ENCODE measurements around the gene KRT32. TPM values are rescaled to one million over a fixed set of nuclear protein-coding genes. Genes with fewer than 3 reads are reported as not detected.
A peak's percentile ranks its signal among the peaks of the same experiment; 100 is the strongest.

Gene KRT32
- total RNA-seq, 1 experiment from 2014 or later: not detected

DNA sequence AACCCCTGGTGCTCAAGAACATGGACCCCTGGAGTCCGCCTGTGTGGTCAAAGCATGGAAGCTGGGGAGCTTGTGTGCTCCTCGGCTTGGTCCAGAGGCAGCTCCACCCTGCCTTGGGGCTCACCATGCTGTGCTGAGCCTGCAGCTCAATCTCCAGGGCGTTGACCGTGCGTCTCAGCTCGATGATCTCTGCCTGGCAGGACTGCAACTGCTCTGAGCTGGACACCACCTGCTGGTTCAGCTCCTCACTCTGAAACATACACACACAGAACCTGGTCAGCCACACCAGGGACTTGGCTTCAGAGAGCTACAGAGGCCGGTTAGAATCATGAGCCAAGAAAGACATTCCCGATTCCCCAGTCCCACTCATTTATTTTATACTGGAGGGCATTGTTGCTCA lies 11.1 kb upstream of the KRT32 start:
- in situ Hi-C loops (cut with HindIII; ENCODE audit: low pct_unique_long_range_greater_than_20kb, low sequenced_read_pairs): no loop called here
- DNase-seq (ENCODE audit: low read depth, low spot score): no peak

DNA sequence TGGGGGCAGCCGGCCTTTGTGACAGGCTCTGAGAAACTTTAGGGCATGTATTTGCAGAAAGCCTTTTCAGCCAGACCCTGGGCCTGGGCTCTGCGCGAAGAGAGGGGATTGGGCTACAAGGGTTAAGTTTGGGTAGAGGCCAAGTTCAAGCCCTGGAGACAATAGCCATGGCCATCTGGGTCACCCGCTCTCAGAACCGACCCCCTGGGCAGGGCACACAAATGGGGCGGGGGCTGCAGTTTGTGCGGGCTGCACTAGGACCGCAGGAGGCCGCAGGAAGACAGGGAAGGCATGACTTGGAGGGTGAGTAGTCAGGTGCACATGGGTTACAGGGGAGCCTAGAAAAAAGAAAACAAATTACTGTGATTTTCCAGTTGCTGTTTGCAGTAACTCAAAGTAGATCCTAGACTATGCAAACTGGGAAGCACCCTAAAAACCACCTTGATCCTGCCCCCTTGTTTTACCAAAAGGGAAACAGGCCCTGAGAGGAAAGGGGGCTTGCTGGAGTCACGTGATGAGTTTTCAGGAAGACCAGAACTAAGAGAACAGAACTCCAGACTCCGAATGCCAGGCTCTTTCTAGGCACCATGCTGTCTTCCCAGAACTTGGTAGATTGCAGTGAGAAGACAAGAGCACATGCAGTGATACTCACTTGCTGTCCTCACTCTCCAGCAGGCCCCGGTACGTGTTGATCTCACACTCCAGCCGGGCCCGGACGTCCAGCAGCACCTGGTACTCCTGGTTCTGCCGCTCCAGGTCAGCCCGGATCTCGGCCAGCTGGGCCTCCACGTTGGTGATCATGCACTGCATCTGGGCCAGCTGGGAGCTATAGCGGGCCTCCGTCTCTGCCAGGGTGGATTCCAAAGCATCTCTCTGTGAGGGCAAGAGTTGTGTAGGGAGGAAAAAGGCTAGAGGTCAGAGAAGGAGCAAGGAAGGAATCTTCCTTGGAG lies 10.0 kb upstream of the KRT32 start:
- in situ Hi-C loops (cut with HindIII; ENCODE audit: low pct_unique_long_range_greater_than_20kb, low sequenced_read_pairs): no loop called here
- no peak for DNase-seq (ENCODE audit: low read depth, low spot score)

DNA sequence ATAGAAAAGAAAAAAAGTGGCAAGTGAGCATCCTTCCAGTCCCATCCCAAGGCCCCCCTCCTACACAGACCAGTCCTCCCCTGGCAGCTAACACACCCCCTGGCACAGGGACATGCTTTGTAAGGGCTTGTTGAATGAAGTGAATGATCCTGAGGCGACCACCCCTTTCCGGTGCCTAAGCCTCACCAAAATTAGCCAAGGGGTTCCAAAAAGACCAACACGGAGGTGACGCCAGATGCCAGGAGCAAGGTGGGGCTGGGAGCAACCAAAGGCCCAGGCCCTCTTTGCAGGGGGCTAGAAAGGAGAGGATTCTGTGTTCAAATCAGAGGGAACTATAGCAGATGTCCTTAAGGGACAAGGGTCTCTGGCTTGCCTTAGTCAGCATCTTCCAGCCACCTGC lies 8.2 kb upstream of the KRT32 start:
- in situ Hi-C loops (cut with HindIII; ENCODE audit: low pct_unique_long_range_greater_than_20kb, low sequenced_read_pairs): no loop called here
- no peak for DNase-seq (ENCODE audit: low read depth, low spot score)

DNA sequence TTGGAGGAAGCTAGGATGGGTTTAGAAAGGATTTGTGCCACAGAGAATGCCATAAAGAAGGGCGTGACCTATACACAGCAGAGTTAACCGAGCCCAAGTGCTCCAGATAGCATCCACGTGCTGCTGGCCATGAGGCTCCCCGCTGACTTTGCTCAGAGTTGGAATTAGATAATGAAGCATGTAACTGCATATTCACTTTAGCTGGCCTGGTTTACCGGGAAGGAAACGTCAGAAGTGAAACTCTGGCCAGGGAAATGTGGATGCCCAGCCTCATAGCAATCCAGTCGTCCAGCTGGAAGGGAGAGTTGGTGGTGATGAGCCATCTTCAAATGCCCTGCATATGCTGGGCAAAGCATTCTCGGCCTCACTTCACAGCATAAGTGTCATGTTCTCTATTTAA lies 7.7 kb upstream of the KRT32 start:
- DNase-seq (ENCODE audit: low read depth, low spot score): no peak
- in situ Hi-C loops (cut with HindIII; ENCODE audit: low pct_unique_long_range_greater_than_20kb, low sequenced_read_pairs): no loop called here

DNA sequence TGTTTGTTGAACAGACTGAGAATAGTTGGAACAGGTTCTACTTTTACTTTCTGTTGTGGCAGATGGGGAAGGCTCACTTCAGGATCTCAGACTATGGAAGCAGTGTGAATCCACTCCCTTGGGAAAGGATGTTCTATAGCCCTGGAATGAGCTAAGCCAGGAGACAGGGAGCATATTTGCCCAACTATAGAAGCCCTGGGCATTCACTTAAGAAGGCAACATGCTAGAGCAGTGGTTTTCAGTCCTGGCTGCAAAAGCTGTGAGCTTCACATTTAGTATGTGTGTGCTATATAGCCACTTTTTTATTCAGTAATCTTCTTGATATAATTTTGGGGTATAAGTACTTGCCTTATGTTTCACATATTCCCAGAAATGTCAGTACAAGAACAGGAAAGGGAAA lies 1.2 kb upstream of the KRT32 start:
- in situ Hi-C loops (cut with HindIII; ENCODE audit: low pct_unique_long_range_greater_than_20kb, low sequenced_read_pairs): no loop called here
- DNase-seq (ENCODE audit: low read depth, low spot score): no peak

DNA sequence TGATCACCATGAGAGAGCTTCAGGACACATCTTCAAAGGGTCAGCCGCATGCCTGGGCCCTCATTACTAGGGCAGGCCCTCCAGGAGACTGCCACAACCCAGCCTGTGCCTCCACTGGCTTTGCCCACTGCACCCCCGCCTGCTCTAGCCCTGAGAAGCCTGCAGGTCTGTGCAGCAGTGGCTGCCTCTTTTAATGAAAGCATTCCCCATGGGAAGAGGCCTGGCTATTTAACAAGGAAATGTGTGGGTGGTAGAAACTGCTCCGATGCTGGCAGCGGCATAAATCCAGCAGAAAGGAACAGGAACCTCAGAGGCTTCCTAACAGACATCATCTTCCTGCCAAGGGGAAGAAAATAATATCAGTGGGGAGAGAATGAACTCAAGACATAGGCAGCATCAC lies 375 bp upstream of the KRT32 start:
- in situ Hi-C loops (cut with HindIII; ENCODE audit: low pct_unique_long_range_greater_than_20kb, low sequenced_read_pairs): no loop called here
- DNase-seq (ENCODE audit: low read depth, low spot score): no peak

DNA sequence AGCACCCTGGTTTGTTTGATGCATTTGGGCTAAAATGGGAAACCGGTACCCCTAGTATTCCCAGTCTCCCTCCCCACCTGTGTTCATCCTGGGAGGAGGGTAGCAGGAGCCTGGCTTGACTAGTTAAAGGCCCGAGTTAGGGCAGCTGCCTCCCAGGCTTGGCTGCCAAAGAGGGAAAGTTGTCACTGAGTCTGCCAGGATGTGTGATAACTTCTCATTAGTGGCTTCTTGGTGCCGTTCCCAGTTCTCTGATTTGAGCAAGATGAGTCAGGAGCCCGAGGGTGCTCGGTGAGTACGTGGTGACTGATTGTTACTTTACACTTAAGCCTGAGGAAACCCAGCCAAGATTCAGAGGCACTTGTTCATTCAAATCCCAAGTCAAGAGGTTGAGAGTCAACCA lies 2.5 kb downstream of the KRT32 start:
- DNase-seq (ENCODE audit: low read depth, low spot score): no peak
- in situ Hi-C loops (cut with HindIII; ENCODE audit: low pct_unique_long_range_greater_than_20kb, low sequenced_read_pairs): no loop called here

DNA sequence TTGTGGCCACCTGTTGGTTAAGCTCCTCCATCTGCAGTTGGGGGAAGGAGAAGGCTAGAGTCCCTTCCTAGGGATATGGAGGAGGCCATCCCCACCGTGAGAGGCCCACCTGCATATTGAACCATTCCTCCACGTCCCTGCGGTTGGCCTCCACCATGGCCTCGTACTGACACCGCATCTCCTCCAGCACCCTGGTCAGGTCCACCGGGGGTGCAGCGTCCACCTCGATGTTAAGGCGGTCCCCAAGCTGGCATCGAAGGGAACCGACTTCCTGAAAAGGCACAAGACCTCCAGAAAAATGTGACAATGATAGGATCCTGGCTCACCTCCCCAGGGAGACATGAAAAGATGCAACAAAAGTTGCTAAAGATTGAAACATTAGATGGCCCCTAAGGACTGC lies 3.0 kb downstream of the KRT32 start:
- no peak for DNase-seq (ENCODE audit: low read depth, low spot score)
- in situ Hi-C loops (cut with HindIII; ENCODE audit: low pct_unique_long_range_greater_than_20kb, low sequenced_read_pairs): no loop called here

DNA sequence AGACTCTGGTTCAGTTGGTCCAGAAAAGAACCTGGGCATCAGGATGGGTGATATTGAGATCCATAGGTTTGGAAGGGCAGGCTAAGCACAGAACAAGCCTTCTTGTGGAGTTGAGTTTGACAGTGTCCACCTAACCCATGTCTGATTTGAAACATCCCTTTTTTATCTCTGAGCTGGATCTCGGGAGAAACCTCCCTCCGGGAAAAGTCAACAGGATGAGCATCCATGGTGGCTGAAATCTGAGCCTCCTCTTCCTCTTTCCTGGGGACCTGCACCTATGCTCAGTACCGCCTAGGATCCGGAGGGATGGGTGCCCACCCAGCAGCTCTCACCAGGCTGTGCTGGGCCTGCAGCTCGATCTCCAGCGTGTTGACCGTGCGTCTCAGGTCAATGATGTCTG lies 3.4 kb downstream of the KRT32 start:
- in situ Hi-C loops (cut with HindIII; ENCODE audit: low pct_unique_long_range_greater_than_20kb, low sequenced_read_pairs): no loop called here

DNA sequence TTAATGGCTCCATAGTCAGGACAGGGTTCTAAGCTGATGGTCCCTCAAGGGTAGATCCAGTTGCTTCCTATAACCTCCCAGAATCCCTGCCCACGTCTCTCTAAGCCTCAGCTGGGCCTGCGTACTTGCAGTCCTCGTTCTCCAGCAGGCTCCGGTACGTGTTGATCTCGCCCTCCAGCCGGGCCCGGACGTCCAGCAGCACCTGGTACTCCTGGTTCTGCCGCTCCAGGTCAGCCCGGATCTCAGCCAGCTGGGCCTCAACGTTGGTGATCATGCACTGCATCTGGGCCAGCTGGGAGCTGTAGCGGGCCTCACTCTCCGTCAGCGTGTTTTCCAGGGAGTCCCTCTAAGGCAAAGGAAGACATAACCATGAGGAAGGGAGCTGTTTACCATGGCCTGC lies 4.5 kb downstream of the KRT32 start:
- in situ Hi-C loops (cut with HindIII; ENCODE audit: low pct_unique_long_range_greater_than_20kb, low sequenced_read_pairs): no loop called here
- no peak for DNase-seq (ENCODE audit: low read depth, low spot score)

More for the DNA sequence above, 3.4 kb downstream of the KRT32 start:
- DNase-seq (ENCODE audit: low read depth, low spot score): no peak

DNA sequence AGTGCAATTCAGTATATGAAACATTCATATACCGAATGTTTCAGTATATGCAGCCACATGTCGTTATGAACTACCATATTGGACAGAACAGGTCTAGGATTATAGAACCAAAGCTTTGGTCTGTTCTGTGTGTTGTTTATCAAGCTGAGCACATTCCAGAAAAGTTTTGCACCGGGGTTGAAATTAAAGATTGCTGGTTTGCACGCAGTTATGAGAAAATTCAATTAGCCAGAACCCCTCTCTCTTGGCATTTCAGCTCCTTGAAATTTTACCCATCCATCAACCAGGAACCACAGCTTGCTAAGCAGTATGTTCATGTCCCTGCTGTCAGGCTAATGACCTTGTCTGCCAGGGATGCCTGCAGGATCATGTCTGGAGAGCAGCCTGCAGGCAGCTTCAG lies 9.5 kb downstream of the KRT32 start:
- in situ Hi-C loops (cut with HindIII; ENCODE audit: low pct_unique_long_range_greater_than_20kb, low sequenced_read_pairs): no loop called here
- DNase-seq (ENCODE audit: low read depth, low spot score): no peak

DNA sequence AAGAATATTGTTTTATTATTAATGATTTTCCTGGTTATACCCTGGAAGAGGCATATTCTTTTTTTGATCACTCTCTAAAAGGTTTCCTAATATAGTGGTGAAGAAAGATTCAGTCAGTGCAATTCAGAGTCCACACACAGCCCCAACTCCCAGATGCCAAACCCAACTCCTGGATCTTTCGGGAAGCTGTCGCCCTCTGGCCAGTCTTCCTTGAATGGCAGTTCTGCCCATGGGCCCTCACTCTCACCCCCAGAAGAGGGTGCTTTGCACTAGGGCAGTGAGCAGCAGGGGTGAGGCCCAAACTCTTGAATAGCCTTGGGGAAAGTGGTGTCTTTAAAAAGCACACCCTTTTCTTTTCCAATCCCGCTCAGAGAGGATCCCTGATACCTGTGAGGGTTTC lies 11.0 kb downstream of the KRT32 start:
- peak; percentile 47 for DNase-seq (ENCODE audit: low read depth, low spot score)
- in situ Hi-C loops (cut with HindIII; ENCODE audit: low pct_unique_long_range_greater_than_20kb, low sequenced_read_pairs): no loop called here

DNA sequence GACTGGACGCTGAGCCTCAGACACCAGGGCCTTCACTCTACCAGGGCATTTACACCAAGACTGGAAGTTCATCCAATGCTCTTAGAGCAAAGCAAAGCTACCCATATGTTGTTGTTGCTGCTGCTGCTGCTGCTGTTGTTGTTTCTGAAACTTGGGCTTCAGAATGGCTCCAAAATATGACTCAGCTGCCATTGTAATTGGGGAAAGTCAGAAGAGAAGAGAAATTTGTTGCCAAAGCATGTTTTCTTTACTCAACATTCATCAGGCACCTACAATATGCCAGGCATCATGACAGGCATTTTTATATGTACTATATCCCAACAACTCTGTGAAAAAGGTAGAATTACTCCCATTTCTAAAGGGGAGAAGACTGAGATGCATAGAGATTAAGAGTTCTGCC lies 11.9 kb downstream of the KRT32 start:
- in situ Hi-C loops (cut with HindIII; ENCODE audit: low pct_unique_long_range_greater_than_20kb, low sequenced_read_pairs): no loop called here
- no peak for DNase-seq (ENCODE audit: low read depth, low spot score)

DNA sequence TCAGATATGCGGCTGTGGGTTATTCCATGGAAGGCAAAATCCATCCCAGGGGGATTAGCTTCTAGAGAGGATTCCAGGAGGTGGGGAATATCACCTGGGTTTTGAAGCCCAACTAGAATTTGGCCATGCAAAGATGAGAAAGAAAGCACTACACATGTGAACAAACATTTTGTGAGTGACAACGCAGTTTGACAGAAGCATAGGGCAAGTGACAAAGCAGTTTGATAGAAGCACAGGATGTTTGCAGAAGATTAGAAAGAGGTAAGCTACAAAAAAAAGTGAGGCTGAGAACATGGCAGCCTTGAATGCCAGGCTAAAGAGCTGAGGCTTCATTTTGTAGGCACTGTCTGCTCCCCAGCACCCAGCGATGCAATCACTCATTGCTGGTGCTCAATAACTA lies 14.1 kb downstream of the KRT32 start:
- no peak for DNase-seq (ENCODE audit: low read depth, low spot score)
- in situ Hi-C loops (cut with HindIII; ENCODE audit: low pct_unique_long_range_greater_than_20kb, low sequenced_read_pairs): no loop called here

DNA sequence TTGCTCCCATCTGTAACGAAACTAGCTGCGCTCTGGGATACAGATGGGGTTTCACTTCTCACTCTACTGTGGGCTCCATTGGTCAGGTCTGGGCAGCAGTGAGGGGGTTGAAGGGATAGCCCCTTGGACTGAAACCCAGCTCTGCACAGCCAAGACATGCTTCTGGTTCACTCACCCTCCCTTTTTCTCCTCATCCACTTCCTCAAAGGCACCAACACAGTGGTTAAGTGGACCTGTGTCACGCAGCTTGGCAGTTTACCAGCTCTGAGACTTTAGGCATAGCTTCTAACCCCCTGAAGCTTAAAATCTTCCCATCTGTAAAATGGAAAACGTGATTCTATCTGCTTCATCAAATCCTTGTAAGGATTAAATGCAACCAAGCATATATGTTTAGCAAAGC lies 14.9 kb downstream of the KRT32 start:
- in situ Hi-C loops (cut with HindIII; ENCODE audit: low pct_unique_long_range_greater_than_20kb, low sequenced_read_pairs): no loop called here
- no peak for DNase-seq (ENCODE audit: low read depth, low spot score)

DNA sequence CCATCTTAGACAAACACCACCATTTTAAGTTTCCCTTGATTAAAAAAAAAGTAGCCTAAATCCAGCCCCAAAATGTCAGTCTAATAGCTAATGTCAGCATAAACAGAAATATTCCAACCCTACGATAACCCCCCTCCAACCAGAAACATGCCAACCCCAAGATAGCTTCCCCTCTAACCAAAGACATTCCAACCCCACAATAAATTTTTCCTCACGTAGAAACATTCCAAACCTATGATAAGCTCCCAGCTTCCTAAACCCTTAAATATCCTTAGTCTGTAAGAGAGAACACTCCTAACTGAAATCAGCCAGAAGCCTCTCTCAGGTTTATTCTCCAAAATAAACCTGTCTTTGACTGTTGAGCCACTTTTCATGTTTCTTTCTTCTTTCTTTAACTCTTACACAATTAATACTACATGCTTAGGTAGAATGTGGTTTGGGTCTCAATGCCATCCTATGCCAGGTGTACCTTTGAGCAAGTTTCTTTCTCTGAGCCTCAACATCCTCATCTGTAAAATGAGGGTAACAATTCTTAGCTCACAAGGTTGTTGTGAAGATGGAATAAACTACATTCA lies 15.9 kb downstream of the KRT32 start:
- in situ Hi-C loops (cut with HindIII; ENCODE audit: low pct_unique_long_range_greater_than_20kb, low sequenced_read_pairs): no loop called here
- DNase-seq (ENCODE audit: low read depth, low spot score): no peak

DNA sequence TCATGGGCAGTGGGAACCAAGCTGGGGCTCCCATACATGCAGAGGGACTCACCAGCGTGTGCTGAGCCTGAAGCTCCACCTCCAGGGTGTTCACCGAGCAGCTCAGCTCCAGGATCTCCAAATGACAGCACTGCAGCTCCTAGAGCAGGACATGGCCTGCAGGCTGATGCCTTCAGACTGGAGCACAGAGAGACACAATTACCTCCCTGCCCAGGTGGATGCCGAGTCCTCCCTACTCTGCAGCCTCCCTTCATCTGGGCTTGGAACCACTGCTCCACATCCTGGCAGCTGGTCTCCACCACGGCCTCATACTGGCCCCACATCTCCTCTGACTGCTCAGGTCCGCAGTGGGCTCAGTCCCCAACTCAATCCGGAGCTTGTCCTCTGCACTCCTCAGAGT lies 18.2 kb downstream of the KRT32 start:
- in situ Hi-C loops (cut with HindIII; ENCODE audit: low pct_unique_long_range_greater_than_20kb, low sequenced_read_pairs): no loop called here
- no peak for DNase-seq (ENCODE audit: low read depth, low spot score)

DNA sequence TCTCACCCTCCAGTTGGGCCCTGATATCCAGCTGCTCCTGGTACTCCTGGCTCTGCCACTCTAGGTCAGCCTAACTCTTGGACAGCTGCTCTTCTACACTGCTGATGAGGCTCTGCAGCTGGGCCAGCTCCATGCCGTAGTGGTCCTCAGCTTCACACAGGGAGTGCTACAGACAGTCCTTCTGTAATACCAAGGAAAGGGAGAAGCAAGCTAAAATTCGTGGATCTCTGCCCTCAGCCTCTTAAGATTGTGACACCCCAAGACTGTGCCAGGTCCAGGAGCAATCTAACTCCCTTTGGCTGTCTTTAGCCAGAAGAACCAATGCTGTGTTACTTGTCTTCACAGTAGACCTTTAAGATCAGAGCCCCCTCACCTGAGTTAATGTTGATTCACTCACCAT lies 18.7 kb downstream of the KRT32 start:
- in situ Hi-C loops (cut with HindIII; ENCODE audit: low pct_unique_long_range_greater_than_20kb, low sequenced_read_pairs): no loop called here
- DNase-seq (ENCODE audit: low read depth, low spot score): no peak

DNA sequence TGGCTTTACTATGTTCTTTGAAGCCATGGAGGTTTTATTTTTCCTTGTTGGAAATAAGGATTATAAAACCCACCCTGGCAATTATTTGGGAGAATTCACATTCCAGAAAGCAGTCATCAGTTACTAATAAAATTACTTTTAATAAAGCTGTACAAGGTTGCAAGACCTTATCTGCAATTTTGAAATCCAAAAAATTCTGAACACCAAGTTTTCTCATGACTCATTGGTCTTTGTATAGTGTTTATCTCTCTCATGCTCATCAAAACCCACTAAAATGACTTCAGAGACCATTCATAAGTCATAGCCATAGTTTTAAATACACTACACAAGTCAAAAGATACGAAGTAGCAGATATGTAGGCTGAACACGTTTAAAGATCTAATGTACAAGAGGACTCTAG lies 20.4 kb downstream of the KRT32 start:
- in situ Hi-C loops (cut with HindIII; ENCODE audit: low pct_unique_long_range_greater_than_20kb, low sequenced_read_pairs): no loop called here
- no peak for DNase-seq (ENCODE audit: low read depth, low spot score)
